COR-L47 (cell line): ENCODE data around the gene ZNF618.
"Not testable (repeated sequence)": the region's sequence is repeated elsewhere in the genome, so short reads cannot be mapped to it uniquely, and the experiment has no call there.

ENCODE experiments used
- DNase-seq: peaks from one replicate; lab custom pipeline; 2025; lab: John Stamatoyannopoulos, UW

Gene ZNF618

DNA sequence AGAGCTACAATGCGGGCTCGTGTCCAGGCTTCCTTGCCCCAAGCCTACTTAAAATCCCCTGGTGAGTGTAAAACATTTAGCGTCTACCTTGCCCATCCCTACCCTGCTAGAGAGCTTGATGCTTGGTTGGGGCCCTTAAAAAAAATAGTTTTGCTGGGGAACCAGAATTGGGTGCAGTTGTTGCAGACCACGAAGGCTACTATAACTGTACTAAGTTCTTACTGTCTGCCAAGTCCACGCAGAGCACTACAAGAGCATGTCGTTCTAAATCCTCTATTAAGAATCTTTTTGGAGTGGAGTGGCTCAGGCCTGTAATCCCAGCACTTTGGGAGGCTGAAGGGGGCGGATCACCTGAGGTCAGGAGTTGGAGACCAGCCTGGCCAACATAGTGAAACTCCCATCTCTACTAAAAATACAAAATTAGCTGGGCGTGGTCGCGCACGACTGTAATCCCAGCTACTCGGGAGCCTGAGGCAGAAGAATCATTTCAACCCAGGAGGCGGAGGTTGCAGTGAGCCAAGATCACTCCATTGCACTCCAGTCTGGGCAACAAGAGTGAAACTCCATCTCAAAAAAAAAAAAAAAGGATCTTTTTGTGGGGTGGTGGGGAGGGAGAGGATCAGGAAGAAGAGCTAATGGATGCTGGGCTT lies 206.8 kb downstream of the ZNF618 start:
- DNase-seq, result not testable (repeated sequence)

DNA sequence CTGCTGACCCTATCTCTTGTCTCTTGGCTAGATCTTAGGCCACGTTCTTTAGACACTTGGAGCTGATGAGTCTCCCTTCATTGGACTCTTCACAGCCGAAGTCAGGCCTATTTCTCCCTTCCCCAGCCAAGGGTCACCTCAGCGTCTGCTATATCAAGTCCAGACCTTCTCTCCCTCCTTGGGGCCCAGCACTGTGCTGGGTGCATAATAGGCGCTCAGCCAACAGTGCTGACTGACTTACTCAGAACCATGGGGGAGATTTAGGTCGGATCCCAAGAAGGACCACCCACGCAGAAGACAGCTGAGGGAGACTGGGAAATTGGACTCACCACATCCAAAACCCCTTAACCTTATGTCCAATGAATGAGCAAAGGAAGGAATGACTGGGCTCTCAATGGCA lies 207.6 kb downstream of the ZNF618 start:
- DNase-seq, result no peak

DNA sequence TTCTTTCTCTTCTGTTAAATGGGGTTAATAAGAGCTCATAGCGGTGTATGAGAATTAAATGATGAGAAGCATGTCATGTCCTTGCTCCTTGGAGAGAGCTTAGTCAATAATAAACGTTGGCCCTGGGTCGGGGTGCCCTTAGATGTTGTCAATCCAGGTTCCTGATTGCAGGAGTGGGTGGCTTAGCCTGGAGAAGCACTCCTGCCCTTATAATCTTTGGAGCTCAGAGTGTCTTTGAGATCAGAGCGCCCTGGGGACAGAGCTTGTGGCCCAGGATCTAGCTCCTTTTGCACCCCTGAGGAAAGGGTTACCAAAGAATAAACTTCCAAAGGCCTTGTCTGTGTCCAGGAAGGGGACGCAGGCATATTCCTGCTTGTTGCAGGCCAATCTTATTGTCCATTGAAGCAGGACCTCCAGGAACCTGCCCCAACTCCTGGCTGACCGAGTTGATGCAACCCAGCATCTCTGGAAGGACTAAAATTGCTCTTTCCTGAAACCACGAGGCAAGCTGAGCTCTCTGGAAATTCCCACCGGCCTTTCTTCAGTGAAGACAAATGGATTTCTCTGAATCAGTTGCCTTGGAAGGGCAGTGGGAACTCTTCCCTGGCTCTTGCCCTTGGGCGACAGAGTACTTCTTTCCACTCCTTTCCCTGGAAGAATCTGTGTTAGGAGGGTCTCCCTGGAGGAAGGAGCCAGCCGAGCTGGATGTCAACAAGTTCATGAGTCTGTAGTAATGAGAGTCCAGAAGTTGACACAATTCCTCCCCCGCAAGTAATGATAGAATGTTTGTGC lies 208.4 kb downstream of the ZNF618 start:
- DNase-seq, result no peak

DNA sequence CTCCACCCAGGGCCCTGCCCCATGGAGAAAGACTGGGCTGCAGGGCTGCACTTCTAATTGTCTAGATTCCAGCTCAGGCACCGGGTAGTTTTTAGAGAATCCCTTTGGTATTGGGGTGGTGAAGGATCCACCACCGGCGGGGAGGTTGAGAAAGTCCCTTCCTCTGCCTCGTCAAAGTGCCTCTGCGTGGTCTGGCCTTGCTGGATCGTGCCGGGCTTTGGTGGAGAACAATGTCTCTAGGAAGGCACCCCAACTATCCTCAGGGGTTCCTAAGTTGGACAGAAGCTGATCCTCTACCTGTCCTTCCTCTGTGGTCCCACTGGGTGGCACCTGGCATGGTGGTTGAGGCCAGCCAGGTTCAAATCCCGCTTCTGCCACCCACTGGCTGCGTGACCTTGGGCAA lies 209.3 kb downstream of the ZNF618 start:
- no peak for DNase-seq

DNA sequence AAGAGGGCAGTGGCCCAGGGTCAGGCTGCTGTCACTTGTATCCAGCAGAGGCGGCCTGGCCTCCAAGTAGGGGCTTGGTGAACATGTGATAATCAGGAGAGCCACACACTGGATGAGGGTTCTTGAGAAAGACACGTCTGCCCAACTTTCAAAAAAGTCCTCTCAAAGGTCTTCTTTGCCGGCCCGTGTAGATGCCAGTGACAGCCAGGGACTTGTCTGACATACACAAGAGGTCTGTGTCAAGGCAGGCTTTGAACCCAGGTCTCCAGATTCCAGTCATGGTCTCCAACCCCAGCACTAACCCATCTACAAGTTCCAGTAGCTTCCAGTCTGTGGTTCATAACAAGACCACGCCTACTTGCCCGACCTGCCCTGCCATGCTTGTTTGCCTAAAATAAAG lies 209.9 kb downstream of the ZNF618 start:
- no peak for DNase-seq

DNA sequence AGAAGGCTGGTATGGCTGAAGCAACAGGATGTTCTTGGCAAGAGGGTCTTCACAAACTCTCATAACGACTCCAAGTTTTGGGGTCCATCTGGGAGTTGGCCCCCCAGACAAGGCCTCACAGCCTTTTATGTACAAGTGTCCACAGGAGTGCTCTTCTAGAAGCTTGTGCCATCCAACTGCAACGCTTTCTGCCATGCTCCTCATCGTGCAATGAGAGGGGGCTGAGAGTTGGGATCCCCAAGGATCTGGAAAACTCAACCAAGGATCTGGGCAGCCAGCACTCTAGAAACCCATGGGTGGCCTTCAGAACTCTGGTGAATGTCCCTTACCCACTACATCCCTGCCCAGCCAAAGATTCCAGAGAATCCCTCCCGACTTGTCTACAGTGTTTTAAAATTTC lies 210.5 kb downstream of the ZNF618 start:
- DNase-seq, result no peak

DNA sequence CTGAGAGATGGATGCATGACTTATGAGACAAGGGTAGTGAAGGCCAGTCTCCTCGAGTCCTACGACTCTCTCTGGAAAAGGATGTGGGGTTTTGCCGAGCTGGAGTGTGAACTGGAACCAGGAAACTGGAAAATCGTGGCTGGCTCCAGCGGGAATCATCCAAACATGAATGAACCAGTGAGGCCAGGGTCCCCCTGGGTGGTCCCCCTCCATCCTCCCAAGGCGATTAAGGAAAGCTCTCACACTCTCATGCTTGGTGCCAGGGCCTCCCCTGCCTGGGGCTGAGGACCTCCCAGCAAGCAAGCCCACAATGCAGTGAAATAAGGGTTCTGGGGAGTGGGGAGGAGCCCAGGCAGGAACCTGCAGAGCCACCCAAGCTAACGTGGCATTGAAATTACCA lies 211.6 kb downstream of the ZNF618 start:
- DNase-seq, result no peak

DNA sequence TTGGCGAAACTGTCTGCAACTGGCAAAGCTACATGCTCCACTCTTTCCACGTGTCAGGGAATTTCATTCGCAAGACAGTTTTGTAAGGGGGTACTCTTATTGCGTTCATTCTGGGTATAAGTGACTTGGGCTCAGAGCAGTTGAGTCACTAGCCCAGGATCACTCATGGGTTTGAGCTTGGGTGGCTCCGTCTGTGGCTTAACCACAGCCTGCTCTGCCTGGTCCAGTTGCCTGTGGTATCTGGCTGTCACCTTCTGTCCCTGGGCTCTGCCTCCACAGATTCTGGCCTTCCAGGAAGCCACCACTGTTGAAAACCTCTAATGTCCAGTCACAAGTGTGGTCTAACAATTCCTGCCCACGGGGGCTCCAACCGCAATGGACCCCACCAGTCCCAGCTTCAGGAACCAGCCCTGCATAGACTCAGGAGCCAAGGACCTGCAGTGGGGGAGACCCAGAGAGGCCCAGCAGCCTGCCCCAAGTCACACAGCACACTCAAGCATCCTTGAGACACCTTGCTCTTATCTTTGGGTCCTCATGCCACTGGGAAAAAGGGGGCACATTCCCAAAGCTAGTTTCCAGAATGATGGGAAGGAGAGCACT lies 212.6 kb downstream of the ZNF618 start:
- DNase-seq, result no peak

DNA sequence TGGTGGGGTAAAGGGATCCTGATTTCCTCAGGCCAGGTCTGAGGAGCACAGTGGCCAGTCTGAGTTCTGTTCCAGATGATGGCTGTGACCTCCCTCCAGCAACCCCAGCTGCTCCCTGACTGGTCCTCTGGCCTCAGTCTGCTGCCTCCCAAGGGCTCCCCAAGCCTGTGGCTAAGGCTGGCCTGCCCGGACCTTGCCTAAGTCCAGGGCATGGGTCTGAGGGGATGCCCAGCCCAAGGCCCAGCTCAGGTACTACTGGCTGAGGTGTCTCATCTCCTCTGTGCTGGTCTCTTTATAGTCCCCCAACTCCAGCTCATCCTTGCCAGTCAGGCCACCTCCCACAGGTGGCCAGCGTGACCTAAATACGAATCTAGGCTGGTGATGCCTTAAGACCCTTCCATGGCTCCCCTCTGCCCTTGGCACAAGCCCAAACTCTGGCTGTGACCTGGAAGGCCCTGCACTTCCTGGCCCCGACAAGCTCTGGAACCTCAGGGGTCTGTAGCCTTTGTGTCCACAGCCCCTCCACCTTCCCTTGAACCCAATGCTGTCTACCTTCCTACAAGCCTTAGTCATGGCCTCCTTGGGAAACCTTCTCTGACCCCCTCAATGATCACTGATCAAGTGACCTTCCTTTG lies 213.2 kb downstream of the ZNF618 start:
- DNase-seq, result no peak

DNA sequence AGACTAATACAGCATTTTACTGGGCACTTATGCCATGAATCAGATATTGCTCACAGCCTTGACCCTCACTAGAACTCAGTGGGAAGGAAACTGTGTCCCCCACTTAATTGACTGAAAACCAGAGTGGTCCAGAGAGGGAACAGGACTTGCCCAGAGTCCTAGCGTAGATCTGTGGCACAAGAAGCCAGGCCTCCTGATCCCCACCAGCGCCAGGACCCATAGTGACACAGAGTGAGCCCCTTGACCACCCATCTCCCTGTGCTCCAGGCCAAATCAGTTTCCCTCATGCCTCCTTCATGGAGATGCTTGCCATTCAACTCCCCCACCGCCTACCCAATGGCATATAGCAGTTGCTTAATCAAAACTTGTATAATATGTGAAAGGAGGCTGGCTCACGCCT lies 214.7 kb downstream of the ZNF618 start:
- no peak for DNase-seq

DNA sequence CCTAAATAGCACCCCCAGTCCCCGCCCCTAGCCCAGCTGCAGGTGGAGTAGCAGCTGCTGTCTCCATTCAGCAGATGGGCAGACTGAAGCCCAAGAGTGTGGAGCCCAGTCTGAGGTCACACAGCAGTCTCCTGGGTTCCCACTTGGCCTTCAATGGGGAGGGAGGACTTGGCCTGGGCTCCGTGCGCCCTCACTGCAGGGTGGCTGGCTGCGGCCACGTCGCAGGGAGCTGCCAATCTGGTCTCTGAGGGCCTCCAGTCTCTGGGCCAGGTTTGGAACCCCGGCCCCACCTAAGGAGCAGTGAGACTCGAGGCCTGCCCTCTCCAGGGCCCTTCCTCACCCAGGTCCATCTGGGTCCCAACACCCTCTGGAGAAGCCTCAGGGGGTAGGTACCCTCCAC lies 215.6 kb downstream of the ZNF618 start:
- no peak for DNase-seq

DNA sequence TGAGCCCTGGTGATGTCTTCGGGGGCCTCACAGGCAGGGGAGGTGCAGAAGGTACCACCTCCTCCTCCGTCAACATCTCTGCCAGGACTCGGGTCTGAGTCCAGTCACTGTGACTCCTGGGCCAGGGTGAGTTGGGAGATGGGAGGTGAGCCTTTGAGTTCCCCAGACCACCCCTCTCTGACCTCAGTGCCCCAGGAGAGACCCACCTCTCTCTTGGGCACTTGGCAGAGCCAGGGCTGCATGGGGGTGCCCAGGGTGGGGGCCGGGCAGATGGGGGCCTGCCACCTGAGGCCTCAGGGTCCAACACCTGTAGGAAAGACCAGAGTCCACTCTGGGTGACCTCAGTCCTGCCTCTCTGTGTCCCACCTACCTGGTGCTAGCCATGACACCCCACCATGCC lies 216.2 kb downstream of the ZNF618 start:
- no peak for DNase-seq

DNA sequence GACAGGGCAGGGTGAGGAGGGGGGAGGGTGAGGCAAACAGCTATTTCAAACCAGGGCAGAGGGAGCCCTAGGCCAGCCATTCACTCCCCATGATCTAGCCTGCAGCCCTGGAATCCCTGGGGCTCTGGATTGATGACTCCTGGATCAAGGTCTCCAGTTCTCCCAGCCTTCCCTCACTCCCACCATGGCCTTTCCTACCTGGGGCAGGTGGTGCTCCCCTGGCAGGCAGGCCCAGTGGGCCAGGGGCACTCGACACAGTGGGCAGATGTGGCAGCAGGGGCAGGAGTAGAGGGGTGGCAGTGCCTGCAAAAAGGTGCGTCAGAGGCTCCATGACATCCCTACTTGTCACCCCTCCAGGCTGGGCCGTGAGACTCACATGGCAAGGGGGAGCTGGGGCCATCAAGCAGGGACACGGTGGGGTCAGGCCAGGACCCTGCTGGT lies 216.9 kb downstream of the ZNF618 start:
- no peak for DNase-seq

DNA sequence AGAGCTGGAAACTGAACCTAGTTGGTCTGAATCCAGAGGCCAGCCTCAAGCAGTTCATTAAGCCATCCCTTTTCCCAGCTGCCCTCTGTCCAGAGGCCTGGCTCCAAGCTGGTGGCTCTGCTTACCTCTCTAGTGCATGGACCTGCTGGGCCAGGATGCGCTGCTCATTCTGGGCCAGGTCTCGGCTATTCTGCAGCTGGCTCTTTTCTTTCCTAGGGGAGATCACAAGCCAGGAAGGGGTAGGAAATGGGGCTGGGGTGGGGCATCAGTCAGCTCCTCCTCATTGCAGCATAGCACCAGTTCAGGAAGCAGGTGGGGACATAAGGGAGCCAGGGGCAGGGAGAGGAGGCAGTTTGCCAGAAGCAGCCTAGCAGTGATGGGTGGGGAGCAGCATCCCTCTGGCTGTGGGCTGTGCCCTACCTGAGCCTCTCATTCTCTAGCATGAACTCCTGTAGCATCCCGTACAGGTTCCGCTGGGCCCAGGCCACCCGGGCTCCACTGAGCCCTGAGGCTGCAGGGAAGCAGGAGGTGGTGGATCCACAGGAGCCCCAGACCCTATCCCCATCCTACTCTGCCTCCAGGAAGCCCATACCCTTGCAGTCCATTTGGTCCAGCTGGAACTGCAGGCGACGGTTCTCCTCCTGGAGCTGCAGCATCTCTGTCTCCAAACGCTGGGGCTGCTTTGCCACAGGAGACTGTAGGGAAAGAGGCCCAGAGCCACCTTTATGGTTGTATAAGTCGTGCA lies 217.8 kb downstream of the ZNF618 start:
- no peak for DNase-seq

DNA sequence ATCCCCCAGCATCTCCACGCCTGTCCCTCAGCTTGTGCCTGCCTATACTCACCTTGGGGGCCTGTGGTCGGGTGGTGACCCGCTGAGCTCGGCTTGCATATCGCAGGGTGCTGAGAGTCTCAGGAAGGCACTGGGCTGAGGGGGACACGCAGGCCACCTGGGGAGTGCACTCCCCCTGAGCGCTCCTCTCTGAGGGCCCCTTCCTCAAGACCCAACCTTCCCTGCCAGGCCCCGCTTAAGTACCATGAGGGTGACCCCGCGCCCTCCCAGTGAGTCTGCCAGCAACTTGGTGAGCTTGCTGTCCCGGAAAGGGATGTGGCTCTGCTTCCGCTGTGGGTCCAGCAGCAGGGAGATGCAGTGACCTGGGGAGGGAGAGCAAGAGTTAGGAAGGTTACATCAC lies 218.9 kb downstream of the ZNF618 start:
- no peak for DNase-seq

DNA sequence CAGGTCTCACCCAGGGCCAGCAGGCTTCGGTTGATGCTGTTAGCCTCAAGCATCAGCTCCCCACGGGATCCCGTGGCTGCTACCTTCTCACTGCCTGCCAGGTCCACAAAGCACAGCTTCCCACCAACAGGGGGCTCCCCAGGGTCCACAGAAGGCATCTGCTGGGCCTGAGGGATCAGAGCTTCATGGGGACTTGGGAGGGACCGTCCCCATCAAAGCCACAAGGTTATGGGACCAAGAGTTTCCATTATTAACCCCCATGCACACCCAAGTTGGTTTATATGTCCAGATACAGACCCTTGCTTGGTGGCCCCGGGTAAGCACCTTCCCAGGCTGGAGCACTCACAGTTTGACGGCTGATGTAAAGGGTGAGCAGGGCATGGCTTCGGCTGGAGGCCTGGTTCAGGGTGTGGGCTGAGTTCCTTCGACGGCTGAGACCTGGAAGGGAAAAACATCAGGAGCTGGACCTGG lies 220.0 kb downstream of the ZNF618 start:
- no peak for DNase-seq

DNA sequence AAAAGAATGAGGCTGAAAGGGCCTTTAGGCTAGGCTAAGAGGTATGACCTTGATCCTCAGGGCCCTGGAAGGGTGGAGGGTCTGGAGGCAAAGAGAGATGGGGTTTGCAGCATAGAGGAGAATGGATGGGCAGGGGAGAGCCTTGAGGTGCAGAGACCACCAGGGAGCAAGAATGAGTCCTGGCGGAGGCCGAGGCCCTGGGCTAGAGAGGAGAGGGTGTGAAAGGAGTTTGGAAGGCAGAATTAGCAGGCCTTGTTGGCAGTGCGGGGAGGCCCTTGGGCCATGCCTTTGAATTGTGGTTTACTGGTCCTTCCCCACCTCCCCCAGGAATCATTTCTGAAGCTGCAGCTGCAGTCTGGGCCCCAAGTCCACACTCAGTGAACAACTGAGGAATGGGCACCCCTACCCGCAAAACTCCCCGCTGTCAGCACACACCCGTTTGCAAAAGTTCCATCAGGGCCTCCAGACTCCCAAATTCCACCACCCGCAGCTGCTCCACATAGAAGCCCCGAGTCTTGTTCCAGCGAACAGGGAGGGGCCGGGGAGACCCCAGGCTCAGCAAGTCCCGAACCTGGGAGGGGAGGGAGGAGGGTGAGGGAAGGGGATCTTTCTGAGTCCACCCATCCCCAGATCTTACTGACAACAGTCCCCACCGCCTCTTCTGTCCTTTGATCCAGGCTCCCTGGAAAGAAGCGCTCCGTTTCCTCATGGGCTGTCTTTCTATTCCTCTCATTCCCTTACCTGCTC lies 220.9 kb downstream of the ZNF618 start:
- no peak for DNase-seq

DNA sequence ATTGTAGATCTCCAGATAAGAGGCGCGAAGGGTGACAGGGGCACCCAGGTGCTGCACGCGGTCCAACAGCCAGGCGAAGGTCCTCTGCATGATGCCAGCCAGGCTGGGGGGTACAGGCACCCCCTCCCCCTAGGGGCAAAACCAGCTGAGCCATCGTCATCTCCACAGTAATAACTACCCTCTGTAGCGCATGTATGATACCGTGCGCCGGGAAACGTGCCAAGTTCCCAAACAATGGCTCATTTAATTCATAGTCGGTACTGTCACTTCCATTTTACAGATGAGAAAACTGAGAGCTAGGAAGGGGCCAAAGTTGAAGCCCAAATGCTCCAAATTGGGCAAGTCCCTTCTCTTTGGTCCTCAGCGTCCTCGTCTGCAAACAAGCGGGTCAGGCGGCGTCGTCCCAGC lies 221.5 kb downstream of the ZNF618 start:
- peak; percentile 15 for DNase-seq

DNA sequence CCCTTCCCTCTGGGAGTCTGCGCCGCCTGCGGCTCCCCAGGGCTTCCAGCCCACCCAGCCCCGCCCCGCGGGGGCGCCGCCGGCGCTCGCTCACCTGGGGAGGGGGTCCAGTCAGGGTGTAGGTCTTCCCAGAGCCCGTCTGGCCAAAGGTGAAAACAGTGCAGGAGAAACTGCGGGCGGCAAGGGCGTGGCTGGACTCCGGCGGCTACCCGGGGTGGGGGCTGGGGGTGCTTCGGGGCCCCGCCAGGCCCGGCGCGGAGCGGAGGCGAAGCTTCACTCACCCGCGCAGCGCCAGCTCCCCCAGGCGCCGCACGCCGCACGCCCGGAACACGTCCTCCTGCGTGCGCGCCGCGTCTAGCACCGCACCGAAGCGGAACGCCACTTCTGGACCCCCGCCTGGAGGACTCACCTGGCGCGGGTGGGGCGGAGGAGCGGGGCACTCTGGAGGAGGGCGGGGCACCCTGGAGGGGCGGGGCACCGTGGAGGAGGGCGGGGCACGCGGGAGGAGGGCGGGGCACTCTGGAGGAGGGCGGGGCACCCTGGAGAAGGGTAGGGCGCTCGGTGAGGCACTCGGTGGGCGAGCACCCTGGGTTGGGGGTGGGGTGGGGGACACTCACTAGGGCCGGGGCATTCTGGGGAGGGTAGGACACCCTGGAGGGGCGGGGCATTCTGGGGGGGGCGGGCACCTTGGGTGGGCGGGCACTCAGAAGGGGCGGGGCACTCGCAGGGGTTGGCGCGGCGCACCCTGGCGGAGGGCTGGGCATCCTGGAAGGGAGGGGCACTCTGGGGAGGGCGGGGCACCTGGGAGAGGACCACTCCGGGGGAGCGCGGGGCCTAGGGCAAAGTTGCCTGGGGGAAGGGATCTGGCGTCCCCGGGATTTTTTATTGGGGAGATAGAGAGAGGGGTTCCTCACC lies 222.2 kb downstream of the ZNF618 start:
- no peak for DNase-seq
